ENCODE results near the gene EPS8L1. TPM values are rescaled to one million over a fixed set of nuclear protein-coding genes. Genes with fewer than 3 reads are reported as not detected.

EPS8L1 gene
- total RNA-seq, 1 donor from 2014 or later: 7.9 TPM

DNA sequence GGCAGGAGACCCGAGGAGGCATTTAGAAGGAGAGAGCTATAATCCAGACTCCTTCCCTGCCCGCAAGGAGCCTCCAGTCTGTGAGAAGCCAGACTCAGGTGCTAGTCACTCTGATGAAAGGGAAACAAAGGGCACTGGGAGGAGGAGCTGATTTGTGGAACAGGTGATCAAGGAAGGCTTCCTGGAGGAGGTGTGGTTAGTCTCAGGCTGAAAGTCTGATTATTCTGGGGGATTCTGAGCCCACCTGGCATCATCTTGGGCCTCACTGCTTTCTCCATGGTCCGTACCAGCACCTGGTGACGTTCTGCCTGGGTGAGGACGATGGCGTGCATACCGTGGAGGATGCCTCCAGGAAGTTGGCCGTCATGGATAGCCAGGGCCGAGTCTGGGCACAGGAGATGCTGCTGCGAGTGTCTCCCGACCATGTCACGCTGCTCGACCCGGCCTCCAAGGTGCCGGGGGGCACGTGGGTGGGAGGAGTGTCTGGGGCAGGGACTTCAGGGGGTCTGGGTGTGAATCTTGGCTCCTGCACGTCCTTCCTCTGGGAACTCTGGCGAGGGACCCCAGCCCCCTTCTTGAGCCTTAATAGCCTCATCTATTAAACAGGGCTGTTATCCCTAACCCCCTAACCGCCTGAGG, 3.9 kb downstream of the EPS8L1 start:
- no peak overlapping the region for H3K4me3 Mint-ChIP-seq (ENCODE audit: unreplicated experiment)
- H3K27ac Mint-ChIP-seq (ENCODE audit: unreplicated experiment): no peak overlapping the region
- H3K4me1 Mint-ChIP-seq (ENCODE audit: low read depth): peaks cover 18% of the 10 kb centered on the region
- DNase-seq (ENCODE audit: low spot score): no peak
- H3K9me3 Mint-ChIP-seq (ENCODE audit: low read depth): no peaks in the 10 kb centered on the region
- no peak for TF ChIP-seq CTCF (IDR thresholded peaks at IDR 0.05)
- peaks cover 2% of the 10 kb centered on the region for H3K36me3 Mint-ChIP-seq (ENCODE audit: low read depth)
- peaks cover 57% of the 10 kb centered on the region for H3K27me3 Mint-ChIP-seq (ENCODE audit: low read depth)

- peak overlapping the region; percentile 72 for H3K4me3 Mint-ChIP-seq (ENCODE audit: unreplicated experiment)
- no peak for DNase-seq (ENCODE audit: low spot score)
- H3K9me3 Mint-ChIP-seq (ENCODE audit: low read depth): no peaks in the 10 kb centered on the region
- H3K4me1 Mint-ChIP-seq (ENCODE audit: low read depth): peaks cover 18% of the 10 kb centered on the region
- H3K36me3 Mint-ChIP-seq (ENCODE audit: low read depth): peaks cover 2% of the 10 kb centered on the region
- peaks cover 54% of the 10 kb centered on the region for H3K27me3 Mint-ChIP-seq (ENCODE audit: low read depth)
- no peak for TF ChIP-seq CTCF (IDR thresholded peaks at IDR 0.05)
- H3K27ac Mint-ChIP-seq (ENCODE audit: unreplicated experiment): no peak overlapping the region
These were observed 4.7 kb downstream of the EPS8L1 start for GRCh38 chr19:55080121-55080967.

- H3K36me3 Mint-ChIP-seq (ENCODE audit: low read depth): peaks cover 2% of the 10 kb centered on the region
- H3K27ac Mint-ChIP-seq (ENCODE audit: unreplicated experiment): no peak overlapping the region
- no peak for DNase-seq (ENCODE audit: low spot score)
- peaks cover 18% of the 10 kb centered on the region for H3K4me1 Mint-ChIP-seq (ENCODE audit: low read depth)
- H3K9me3 Mint-ChIP-seq (ENCODE audit: low read depth): no peaks in the 10 kb centered on the region
- H3K4me3 Mint-ChIP-seq (ENCODE audit: unreplicated experiment): peak overlapping the region; percentile 72
- TF ChIP-seq CTCF (IDR thresholded peaks at IDR 0.05): peak; percentile 30
- peaks cover 56% of the 10 kb centered on the region for H3K27me3 Mint-ChIP-seq (ENCODE audit: low read depth)
These were observed 5.5 kb downstream of the EPS8L1 start for GRCh38 chr19:55080968-55081769.

DNA sequence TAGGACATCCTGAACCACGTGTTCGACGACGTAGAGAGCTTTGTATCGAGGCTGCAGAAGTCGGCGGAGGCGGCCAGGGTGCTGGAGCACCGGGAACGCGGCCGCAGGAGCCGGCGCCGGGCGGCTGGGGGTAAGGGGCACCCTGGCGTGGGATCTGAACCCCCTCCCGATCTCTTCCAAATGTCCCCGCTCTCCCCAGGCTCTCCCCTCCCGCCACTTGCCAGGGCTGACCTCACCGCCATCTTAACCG, 6.0 kb downstream of the EPS8L1 start:
- Mint-ChIP-seq H3K27me3 (ENCODE audit: low read depth) (peaks cover 52% of the 10 kb centered on the region), H3K9me3 (ENCODE audit: low read depth) (no peaks in the 10 kb centered on the region)

More for the DNA sequence above, 6.0 kb downstream of the EPS8L1 start:
- no peak for TF ChIP-seq CTCF (IDR thresholded peaks at IDR 0.05)
- DNase-seq (ENCODE audit: low spot score): no peak
- Mint-ChIP-seq H3K27ac (ENCODE audit: unreplicated experiment) (no peak overlapping the region), H3K36me3 (ENCODE audit: low read depth) (peaks cover 2% of the 10 kb centered on the region), H3K4me1 (ENCODE audit: low read depth) (peaks cover 18% of the 10 kb centered on the region), H3K4me3 (ENCODE audit: unreplicated experiment) (peak overlapping the region; percentile 72)
